ENCODE measurements around the gene RALGAPB.

- TF ChIP-seq, protein P1, sequence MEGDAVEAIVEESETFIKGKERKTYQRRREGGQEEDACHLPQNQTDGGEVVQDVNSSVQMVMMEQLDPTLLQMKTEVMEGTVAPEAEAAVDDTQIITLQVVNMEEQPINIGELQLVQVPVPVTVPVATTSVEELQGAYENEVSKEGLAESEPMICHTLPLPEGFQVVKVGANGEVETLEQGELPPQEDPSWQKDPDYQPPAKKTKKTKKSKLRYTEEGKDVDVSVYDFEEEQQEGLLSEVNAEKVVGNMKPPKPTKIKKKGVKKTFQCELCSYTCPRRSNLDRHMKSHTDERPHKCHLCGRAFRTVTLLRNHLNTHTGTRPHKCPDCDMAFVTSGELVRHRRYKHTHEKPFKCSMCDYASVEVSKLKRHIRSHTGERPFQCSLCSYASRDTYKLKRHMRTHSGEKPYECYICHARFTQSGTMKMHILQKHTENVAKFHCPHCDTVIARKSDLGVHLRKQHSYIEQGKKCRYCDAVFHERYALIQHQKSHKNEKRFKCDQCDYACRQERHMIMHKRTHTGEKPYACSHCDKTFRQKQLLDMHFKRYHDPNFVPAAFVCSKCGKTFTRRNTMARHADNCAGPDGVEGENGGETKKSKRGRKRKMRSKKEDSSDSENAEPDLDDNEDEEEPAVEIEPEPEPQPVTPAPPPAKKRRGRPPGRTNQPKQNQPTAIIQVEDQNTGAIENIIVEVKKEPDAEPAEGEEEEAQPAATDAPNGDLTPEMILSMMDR (IDR thresholded peaks at IDR 0.05): no peak
- TF ChIP-seq POLR2AphosphoS5 (IDR thresholded peaks at IDR 0.05): no peak
These were observed 127.4 kb downstream of the RALGAPB start for GRCh38 chr20:38600057-38600456.
